ENCODE data around the gene EFNB2.

Gene EFNB2

DNA sequence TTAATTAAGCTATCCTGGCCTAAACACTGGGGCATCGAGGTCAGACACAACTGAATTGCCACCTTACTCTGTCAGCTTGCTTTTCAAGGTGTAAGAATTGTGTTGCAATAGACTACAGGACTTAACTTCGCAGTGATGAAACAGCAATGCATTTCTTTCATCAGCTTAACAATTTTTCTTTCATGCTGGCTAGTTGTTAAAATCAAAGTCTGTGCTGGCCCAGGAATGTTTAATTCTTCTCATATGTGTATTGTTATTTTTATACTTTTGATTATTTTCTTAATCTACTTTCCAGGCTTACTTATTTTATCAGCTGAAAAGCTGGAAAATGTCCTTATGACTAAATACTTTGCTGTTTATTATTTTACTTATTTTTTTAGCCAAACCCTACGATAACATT lies 79.7 kb downstream of the EFNB2 start:
- no peak for DNase-seq (ENCODE audit: low read depth in 2 of 3, low spot score in 2 of 3)

- no peak for DNase-seq (ENCODE audit: low read depth in 2 of 3, low spot score in 2 of 3)
Measured at GRCh38 chr13:106455190-106455589, 80.3 kb downstream of the EFNB2 start.

DNA sequence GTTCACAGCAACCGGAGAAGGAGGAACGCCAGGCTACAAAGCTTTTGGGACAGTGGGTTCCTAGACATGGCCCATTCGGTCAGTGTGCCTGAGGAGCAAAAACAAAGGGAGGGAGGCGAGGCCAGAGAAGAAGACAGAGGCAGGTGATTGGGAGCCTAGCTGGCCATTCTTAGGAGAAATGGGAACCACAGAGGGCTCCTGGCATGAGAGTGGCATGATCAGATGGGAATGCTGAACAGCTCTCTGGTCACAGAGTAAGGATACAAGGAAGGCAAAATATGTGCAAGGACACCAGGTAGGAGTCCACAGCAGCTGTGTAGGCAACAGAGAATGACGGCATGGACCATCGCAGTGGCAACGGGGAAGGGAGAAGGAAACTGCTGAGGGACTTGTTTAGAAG lies 82.4 kb downstream of the EFNB2 start:
- no peak for DNase-seq (ENCODE audit: low read depth in 2 of 3, low spot score in 2 of 3)

- DNase-seq (ENCODE audit: low read depth in 2 of 3, low spot score in 2 of 3), result no peak
Measured at GRCh38 chr13:106450991-106451390, 84.5 kb downstream of the EFNB2 start.

DNA sequence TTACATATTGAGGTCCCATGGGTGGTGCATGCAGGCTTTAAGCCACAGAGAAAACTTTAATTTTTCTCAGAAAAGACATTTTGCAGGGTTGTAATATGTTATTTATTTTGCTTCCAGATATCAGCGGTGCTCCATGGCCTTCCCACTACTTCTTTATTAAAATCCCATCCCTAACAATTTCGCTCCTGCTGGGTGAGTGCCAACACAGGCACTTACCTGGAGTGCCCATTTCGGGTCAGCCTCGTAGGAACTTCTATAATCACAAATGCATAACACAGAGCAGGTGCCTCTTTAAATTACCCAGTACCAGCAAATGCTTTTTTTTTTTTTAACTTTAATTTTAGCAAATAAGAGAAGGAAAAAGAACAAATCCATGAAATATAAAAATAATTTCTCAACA lies 86.4 kb downstream of the EFNB2 start:
- no peak for DNase-seq (ENCODE audit: low read depth in 2 of 3, low spot score in 2 of 3)

DNA sequence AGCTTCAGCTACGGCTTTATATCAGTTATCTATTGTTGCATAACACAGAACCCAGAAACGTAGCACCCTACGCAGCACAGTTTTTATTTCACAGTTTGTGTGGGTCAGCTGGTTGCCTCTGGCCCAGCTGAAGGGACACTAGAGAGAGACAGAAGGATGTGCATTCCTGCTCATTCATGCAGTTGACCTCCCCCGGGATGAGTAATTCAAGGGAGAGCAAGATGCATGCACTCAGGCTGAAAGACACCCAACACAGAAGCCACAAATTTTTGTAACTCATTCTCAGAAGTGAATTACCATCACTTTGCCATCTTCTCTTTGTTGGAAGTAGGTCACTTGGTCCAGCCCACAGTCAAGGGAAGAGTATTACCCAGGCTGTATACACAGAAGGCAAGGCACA lies 89.5 kb downstream of the EFNB2 start:
- DNase-seq (ENCODE audit: low read depth in 2 of 3, low spot score in 2 of 3), result no peak

- DNase-seq (ENCODE audit: low read depth in 2 of 3, low spot score in 2 of 3), result no peak
Measured at GRCh38 chr13:106443607-106444322, 91.7 kb downstream of the EFNB2 start.

GRCh38 chr13:106440866-106441265 lies 94.6 kb downstream of the EFNB2 start:
- DNase-seq (ENCODE audit: low read depth in 2 of 3, low spot score in 2 of 3), result no peak

All from activated CD8-positive, alpha-beta memory T cell treated with anti-CD3 and anti-CD28 coated beads for 48 hours (primary cell).